ENCODE data around the gene CD8A.

- TF ChIP-seq CTCF (IDR thresholded peaks at IDR 0.05 in 2 of 3, conservative IDR thresholded peaks at IDR 0.05 in 1 of 3; ENCODE audit: control insufficient read depth in 2 of 3, extremely low read depth in 1 of 3, insufficient read depth in 1 of 3, low read depth in 3 of 3, low read length in 3 of 3): no peak
- TF ChIP-seq CHD4 (IDR thresholded peaks at IDR 0.05): no peak
- no peak for TF ChIP-seq EP300 (IDR thresholded peaks at IDR 0.05; ENCODE audit: borderline replicate concordance in 1 of 2, control insufficient read depth in 1 of 2, low read depth in 2 of 2, low read length in 2 of 2)
- TF ChIP-seq RB1 (IDR thresholded peaks at IDR 0.05; ENCODE audit: borderline replicate concordance): no peak
- no peak for TF ChIP-seq ZNF274 (IDR thresholded peaks at IDR 0.05; ENCODE audit: insufficient read depth, insufficient read length)
- no peak for TF ChIP-seq MXI1 (IDR thresholded peaks at IDR 0.05; ENCODE audit: low read depth, low read length)
- no peak for TF ChIP-seq EGR1 (IDR thresholded peaks at IDR 0.05; ENCODE audit: borderline replicate concordance in 1 of 2, low read depth in 2 of 2, low read length in 2 of 2)
Measured at GRCh38 chr2:86821842-86822241, 31.1 kb upstream of the CD8A start.
